Measurements from ENCODE around the gene ARHGAP31. TPM values are rescaled to one million over a fixed set of nuclear protein-coding genes. Genes with fewer than 3 reads are reported as not detected.
A peak's percentile ranks its signal among the peaks of the same experiment; 100 is the strongest.
"Not testable (repeated sequence)": the region's sequence is repeated elsewhere in the genome, so short reads cannot be mapped to it uniquely, and the experiment has no call there.

ARHGAP31 gene, protein sequence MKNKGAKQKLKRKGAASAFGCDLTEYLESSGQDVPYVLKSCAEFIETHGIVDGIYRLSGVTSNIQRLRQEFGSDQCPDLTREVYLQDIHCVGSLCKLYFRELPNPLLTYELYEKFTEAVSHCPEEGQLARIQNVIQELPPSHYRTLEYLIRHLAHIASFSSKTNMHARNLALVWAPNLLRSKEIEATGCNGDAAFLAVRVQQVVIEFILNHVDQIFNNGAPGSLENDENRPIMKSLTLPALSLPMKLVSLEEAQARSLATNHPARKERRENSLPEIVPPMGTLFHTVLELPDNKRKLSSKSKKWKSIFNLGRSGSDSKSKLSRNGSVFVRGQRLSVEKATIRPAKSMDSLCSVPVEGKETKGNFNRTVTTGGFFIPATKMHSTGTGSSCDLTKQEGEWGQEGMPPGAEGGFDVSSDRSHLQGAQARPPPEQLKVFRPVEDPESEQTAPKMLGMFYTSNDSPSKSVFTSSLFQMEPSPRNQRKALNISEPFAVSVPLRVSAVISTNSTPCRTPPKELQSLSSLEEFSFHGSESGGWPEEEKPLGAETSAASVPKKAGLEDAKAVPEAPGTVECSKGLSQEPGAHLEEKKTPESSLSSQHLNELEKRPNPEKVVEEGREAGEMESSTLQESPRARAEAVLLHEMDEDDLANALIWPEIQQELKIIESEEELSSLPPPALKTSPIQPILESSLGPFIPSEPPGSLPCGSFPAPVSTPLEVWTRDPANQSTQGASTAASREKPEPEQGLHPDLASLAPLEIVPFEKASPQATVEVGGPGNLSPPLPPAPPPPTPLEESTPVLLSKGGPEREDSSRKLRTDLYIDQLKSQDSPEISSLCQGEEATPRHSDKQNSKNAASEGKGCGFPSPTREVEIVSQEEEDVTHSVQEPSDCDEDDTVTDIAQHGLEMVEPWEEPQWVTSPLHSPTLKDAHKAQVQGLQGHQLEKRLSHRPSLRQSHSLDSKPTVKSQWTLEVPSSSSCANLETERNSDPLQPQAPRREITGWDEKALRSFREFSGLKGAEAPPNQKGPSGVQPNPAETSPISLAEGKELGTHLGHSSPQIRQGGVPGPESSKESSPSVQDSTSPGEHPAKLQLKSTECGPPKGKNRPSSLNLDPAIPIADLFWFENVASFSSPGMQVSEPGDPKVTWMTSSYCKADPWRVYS (N-terminal part only)
- 10 to 100 TPM; 11.1 to 15.3 (median 12.7) TPM for polyA plus RNA-seq (ENCODE audit: insufficient read length in 4 of 4)

DNA sequence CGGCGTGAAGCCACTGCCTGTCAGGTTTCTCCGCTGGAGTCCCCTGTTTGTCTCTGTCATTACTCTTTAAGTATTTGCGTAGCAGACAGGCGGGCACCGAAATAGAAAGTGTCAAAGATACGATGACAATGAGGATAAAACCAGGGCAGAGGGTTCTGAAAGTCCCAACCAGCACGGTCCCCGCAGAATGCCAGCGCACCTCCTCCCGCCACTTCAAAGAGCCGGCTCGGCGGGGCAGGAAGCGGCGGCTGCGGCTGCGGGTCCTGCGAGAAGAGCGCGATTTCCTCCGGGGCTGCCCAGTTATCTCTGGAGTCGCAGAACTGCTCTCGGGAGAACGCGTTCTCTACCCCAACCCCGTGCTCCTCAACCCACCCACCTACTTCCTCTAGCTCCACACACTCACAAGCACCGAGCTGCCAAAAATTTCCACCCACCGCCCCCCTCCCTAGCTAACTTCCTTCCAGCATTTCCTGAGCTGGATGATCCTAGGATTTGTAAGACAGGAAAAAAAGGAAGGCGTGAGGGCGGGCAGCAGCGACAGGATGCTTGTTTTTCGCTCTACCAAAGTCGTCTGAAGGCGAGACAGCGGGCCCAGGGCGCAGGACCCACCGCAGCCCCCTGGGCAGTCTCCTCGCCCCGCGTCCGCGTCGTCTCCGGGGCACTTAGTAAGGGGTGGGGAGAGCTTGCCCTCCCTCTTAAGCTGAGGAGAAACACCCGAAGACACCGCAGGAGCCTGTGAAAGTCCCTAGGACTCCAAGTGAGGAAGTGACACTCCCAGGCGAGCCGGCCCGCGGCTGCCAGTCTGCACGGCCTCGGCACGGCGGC lies at the start of gene ARHGAP31:
ARHGAP31 (plus strand) TSS at position 513 of the 825 bp plus-strand sequence. CDS start 522 bp downstream, outside the sequence.
- DNase-seq (ENCODE audit: low read depth in 4 of 4, low spot score in 3 of 4) = peak in 3 of 4 donors; percentile 39 to 52 (median 49)

DNA sequence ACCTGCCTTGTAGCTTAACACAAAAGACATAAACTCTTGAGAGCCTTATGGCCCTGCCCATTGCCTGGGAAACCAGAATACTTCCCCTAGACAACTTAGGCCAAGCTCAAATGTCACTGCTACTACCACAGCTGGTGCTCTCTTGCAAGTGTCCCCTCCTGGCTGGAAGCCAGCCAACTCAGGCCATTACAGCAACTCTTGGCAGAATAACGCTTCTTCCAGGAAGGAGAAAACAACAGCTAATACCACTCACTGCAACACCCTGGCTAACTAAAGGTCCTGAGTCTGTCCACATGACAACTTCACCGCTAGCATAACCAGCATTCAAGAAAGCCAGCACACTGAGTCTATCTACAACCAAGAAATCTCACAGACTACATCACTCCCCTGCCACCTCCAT lies 48.4 kb upstream of the ARHGAP31 start:
- DNase-seq (ENCODE audit: low read depth in 4 of 4, low spot score in 3 of 4) = no peak

DNA sequence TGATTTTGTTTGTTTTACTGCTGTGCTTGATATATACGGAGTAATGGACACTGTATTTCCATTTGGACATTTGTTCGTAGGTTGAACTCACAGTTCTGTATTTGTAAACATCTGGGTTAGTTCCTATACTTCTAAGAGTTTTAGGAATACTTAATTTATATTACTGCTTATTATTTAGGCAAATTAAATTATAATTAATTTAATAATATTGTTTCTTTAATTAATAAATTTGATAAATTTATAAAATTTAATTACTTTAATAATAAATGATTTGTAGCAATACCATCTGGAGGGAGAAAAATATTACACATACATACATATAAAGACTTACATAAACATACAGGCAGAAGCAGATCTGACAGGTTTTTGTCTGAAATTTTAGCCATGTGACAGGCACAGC lies 39.0 kb upstream of the ARHGAP31 start:
- DNase-seq (ENCODE audit: low read depth in 4 of 4, low spot score in 3 of 4) = no peak

DNA sequence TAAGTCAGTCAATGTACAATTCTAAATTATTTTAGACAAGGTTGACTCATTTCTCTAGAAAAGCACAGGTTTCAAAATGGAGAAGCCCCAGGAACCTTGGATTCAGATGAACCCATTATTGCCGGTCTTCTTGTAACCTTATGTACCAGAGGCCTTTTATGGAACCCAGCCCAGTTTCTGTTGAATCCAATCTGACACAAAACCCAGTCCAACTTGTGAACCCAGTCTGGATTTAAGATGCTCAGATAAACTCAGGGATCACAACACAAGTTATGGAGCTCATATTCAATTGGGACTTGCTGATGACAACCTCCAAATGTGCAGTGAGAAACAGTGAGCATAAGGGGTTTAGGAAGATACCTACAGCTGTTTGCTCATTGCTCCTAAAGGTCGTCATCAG lies 37.1 kb upstream of the ARHGAP31 start:
- DNase-seq (ENCODE audit: low read depth in 4 of 4, low spot score in 3 of 4) = no peak

DNA sequence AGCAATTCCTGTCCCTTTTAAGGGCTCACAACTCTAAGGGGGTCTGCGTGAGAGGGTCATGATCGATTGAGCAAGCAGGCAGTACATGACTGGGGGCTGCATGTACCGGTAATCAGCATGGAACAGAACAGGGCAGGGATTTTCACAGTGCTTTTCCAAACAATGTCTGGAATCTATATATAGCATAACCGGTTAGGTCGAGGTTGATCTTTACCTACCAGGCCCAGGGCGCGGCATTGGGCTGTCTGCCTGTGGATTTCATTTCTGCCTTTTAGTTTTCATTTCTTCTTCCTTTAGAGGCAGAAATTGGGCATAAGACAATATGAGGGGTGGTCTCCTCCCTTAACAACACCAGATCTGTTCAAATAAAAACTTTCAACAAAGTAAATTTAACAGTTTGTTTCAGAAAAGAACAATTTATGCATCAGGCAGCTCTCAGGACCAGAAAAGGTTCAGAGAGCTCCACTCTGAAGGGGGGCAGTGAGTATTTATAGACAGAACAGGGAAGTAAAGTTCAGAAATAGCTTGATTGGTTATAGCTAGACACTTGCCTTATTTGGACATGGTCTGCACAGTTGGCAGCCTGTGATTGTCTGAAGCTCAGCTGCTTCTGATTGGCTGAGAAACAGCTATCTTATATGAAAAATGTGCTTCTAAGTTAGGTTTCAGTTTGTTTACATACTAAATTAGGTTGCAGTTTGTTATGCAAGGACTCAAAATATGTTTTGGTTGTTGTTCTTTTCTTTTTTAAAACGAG lies 36.4 kb upstream of the ARHGAP31 start:
- no peak for DNase-seq (ENCODE audit: low read depth in 4 of 4, low spot score in 3 of 4)

DNA sequence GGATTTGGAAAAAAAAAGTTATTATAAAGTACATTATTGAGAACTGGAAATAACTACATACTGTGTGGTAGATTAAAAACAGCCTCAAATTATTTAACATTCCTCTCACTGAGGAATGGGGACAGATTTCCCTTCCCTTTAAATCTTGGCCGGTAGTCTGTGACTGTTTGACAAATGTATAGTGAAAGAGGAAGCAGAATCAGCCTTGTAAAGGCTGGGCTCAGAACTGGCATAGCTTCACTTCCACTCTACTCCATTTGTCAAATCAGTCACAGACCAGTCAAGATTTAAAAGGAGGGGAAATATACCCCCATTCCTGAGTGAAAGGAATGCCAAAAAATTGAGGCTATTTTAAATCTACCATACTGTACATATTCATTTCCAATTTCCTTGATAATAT lies 35.3 kb upstream of the ARHGAP31 start:
- no peak for DNase-seq (ENCODE audit: low read depth in 4 of 4, low spot score in 3 of 4)

DNA sequence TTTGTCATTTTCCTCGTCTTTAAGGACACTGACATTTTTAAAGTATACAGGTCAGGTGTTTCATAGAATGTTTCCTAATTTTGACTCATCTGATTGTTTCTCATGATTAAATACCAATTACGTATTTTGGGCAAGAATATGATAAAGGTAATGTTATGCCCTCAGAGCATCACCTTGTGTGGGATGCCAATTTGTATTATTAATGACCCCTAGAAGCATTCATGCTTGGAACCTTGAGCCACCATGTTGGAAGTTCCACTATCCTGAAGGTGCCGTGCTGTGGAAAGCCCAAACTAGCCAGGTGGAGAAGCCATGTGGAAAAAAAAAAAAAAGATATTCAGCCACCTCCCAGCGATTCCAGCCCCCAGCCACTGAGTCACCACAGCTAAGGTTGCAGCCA lies 34.4 kb upstream of the ARHGAP31 start:
- no peak for DNase-seq (ENCODE audit: low read depth in 4 of 4, low spot score in 3 of 4)

DNA sequence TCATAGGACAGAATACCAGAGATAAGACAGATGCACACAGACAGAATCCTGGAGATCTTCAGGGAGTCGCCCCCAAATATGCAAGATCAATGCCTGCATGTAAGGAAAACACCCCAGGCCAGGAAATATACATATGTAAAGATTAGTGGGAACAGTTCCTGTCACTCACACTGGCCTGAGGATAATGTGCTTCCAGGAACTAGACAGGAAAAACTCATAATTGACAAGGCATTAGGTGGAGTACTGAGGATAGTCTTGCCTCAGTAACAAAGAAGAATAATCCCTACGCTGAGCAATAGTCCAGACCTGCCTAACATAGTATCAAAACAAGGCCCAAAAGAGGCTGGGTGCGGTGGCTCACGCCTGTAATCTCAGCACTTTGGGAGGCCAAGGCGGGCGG lies 33.1 kb upstream of the ARHGAP31 start:
- no peak for DNase-seq (ENCODE audit: low read depth in 4 of 4, low spot score in 3 of 4)

DNA sequence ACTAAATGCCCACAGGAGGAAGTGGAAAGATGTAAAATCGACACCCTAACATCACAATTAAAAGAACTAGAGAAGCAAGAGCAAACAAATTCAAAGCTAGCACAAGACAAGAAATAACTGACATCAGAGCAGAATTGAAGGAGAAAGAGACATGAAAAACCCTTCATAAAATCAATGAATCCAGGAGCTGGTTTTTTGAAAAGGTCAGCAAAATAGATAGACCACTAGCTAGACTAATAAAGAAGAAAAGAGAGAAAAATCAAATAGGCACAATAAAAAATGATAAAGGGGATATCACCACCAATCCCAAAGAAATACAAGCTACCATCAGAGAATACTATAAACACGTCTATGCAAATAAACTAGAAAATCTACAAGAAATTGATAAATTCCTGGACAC lies 24.0 kb upstream of the ARHGAP31 start:
- not testable (repeated sequence) for DNase-seq (ENCODE audit: low read depth in 4 of 4, low spot score in 3 of 4)

DNA sequence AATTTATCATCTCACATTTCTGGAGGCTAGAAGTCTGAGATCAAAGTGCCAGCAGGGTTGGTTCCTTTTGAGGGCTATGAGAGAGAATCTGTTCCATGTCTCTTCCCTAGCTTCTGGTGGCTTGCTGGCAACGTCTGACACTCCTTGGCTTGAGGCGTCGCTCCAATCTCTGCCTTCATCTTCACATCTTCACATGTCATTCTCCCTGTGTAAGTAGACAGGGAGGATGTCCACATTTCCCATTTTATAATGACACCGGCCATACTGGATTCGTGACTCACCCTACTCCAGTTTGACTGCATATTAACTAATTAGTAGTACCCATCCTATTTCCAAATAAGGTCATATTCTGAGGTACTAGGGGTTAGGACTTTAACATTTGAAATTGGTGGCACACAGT lies 17.5 kb upstream of the ARHGAP31 start:
- no peak for DNase-seq (ENCODE audit: low read depth in 4 of 4, low spot score in 3 of 4)

DNA sequence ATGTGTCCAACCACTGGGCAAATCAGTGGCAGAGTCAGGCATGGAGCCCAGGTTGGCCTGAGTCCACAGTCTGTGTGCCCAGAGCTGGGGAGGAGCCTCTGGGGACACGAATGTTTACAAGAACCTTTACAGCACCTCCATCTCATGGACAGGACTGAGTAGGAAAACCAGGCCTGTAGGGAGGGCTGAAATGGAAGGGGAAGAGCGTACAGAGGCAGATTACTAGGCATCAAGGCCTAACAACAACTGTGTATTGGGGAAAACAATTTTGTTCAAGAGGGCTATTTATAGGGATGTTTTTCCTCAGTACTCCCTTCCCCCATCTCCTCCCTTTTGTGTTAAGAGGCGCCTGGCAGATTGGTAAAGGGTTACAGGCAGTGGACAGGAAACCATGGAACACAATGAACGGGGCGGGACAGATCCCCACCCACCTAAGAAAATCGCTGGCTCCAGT lies 15.1 kb upstream of the ARHGAP31 start:
- DNase-seq (ENCODE audit: low read depth in 4 of 4, low spot score in 3 of 4) = no peak

DNA sequence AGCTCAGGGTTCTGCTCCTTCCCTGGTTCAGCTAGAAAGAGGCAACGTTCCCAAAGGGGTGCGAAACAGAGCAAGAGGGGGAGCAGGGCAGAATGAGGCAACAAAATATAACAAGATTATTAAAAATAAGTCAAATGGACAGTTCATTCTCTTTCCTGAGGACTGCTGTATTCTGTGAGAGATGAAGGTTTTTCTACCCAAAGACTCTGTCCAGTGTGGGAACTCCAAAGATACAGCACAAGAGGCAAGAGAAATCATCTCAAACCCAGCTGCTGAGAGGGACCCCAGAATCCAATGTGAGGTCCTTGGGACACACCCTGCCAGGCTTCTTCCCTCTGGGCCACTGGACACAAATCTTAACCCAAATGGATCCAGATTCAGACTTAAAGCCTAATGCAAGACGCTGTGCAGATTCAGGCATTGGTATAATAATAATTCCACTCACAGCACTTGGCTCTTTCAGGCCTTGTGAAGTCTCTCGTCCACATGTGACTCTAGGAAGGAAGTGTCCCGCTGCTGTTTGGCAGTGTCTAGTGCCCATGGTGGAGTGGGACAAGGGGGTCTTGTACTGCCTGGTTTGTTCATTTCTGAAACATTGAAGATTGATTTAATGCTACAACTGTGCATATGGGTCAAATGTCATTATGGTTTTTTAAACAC lies 14.5 kb upstream of the ARHGAP31 start:
- DNase-seq (ENCODE audit: low read depth in 4 of 4, low spot score in 3 of 4) = no peak

DNA sequence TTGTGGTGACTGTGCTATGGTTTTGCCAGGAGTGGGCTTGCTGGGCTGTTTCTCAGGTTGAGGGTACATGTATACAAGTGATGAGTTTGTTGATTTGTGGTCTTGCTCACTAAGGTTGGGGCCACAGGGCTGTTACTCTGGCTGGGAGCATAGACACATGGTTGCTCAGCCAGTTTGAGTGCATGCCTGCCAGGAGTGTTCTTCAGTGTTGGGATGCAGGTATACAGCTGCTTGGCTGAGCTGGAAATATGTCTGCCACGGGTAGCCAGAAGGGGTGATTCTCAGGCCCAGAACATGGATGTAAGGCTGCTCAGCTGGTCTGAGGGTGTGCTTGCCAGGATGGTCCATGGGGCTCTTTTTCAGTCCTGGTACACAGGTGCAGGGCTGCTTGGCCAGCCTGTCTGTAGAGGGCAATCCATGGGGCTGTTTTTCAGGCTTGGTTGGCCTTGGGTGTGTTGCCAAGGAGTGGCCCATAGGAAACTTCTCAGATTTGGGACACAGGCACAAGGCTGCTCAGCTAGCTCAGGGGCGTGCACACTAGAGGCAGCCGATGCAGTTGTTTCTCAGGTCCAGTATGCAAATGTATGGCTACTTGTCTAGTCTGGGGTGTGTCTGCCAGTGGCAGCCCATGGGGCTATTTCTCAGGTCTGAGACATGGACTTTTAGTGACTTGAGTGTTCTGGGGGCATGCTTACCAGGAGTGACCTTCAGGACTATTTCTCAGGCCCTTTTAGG lies 5.3 kb upstream of the ARHGAP31 start:
- no peak for DNase-seq (ENCODE audit: low read depth in 4 of 4, low spot score in 3 of 4)

DNA sequence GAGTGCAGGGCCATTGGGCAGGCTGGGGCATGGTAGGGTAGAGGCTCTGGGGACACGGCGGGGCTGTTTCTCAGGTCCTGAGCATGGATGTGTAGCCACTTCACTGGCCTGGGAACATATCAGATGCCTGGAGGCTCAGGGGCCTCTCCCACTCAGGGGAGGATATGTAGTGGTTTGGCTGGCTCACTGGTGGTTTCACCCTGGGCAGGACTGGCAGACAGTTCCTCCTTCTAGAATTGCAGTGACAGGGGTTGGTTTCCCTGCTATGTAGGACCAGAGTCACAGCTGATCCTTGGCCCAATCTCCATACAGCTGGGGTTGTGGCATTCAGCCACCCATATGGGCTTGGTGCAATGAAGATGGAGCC lies 4.8 kb upstream of the ARHGAP31 start:
- DNase-seq (ENCODE audit: low read depth in 4 of 4, low spot score in 3 of 4) = no peak

DNA sequence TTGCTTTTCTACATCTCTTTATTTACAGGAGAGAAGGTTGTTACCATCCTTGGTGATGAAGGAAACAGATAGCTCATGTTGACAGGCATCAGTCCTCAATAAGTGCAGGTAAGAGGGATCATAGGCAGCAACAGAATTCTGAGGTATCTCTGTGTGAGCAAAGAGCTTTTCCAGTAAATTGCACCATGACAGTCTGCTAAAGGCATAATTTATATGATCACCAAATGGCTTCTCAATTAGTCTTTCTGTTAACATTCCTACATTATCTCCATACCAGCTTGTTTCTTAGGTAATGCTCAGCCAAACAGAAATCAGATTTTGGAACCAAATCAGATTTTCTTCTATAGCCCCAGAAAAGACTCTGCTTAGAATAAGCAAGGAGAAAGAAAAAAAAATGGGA lies 3.6 kb upstream of the ARHGAP31 start:
- DNase-seq (ENCODE audit: low read depth in 4 of 4, low spot score in 3 of 4) = no peak

DNA sequence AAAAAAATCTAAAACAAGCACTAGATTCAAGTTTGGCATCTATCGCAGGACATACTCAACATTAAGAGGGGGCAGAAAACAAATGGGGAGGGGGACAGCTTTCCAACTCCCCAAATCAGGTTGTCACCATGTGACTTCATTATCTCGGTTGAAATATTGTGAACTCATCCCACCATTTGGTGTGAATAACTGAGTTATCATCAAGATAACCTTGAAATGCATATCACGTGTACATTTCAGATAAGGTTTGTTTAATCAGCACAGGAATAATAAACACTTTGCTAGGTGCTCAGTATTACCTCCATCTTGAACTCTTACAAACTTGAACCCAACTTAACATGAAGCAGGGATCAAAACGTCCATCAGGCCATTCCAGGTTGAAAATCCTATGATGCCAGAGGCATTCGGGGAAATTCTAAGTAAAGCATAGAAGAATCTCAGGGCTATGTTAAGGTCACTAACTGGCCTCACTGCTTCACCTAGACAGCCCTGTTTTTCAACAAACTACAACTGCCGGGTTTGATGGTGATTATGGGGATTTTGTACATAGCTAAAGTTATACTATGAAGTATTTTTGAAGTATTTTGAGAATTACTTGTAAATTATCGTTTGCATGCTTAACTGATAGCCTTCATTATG lies 3.0 kb upstream of the ARHGAP31 start:
- no peak for DNase-seq (ENCODE audit: low read depth in 4 of 4, low spot score in 3 of 4)

DNA sequence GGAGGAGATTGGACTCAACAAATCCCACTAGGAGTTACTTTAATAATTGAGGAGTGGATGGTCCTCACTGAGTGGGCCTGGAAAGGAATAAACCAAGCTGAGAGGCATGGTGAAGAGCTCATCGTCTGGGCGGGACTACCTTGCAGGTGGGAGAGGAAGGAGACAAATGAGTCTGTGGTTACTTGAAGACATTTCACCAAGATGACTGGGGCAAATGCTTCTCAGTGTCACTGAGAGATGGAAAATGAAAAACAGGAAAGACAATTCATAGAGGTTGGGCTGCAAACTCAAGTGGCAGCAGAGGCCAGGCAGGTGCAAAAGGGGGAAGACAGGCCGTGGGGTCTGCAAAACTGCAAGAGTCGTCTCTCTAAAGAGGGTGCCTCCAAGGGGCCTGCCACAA lies 1.5 kb upstream of the ARHGAP31 start:
- no peak for DNase-seq (ENCODE audit: low read depth in 4 of 4, low spot score in 3 of 4)
